ENCODE measurements around the gene TBC1D22A. TPM values are rescaled to one million over a fixed set of nuclear protein-coding genes. Genes with fewer than 3 reads are reported as not detected.

TBC1D22A gene
- total RNA-seq, 1 experiment from 2014 or later: 20.9 TPM

GRCh38 chr22:47057916-47058585, 295.6 kb downstream of the TBC1D22A start:
- Histone ChIP-seq H3K79me2 (ENCODE audit: insufficient read depth, low read length) (no peaks in the 10 kb centered on the region), H3K9me2 (ENCODE audit: insufficient read depth) (no peaks in the 10 kb centered on the region), H2AFZ (ENCODE audit: low read depth, low read length, poor library complexity, severe bottlenecking) (no peak overlapping the region), H3K4me1 (ENCODE audit: control insufficient read depth in 1 of 2, insufficient read depth in 2 of 2, low read length in 2 of 2) (no peaks in the 10 kb centered on the region), H3K9ac (ENCODE audit: low read length) (no peak overlapping the region), H4K20me1 (ENCODE audit: insufficient read depth) (no peaks in the 10 kb centered on the region), H3K4me2 (ENCODE audit: low read length) (no peak overlapping the region), H3K27me3 (ENCODE audit: insufficient read depth, low read length) (no peaks in the 10 kb centered on the region), H3K27ac (ENCODE audit: low read depth, low read length) (no peak overlapping the region), H3K9me3 (ENCODE audit: control insufficient read depth in 1 of 2, insufficient read depth in 1 of 2, low read depth in 1 of 2, low read length in 2 of 2) (no peaks in the 10 kb centered on the region), H3K4me3 (replicated peaks in 1 of 2; ENCODE audit: low read depth in 1 of 2, low read length in 2 of 2) (no peak overlapping the region), H3K36me3 (ENCODE audit: control insufficient read depth in 1 of 2, insufficient read depth in 2 of 2, low read length in 2 of 2) (no peaks in the 10 kb centered on the region)
- TF ChIP-seq ZNF274 (IDR thresholded peaks at IDR 0.05; ENCODE audit: low read depth, low read length) (no peak), SRF (IDR thresholded peaks at IDR 0.05; ENCODE audit: low read depth) (no peak), ELF1 (IDR thresholded peaks at IDR 0.05; ENCODE audit: borderline replicate concordance, low read depth) (no peak), ZFX (IDR thresholded peaks at IDR 0.05) (no peak), ZBTB33 (IDR thresholded peaks at IDR 0.05; ENCODE audit: extremely low read depth, insufficient replicate concordance, low read length) (no peak), CBX3 (IDR thresholded peaks at IDR 0.05; ENCODE audit: low read depth) (no peak)
- ATAC-seq (no peak), DNase-seq (ENCODE audit: low read depth, low spot score) (no peak)
- no TSS peak for BruUV-seq (replicated peaks)
- POLR2A ChIA-PET: no interaction called here
- intact Hi-C loops (cut with micrococcal nuclease): no loop called here
- RAD21 ChIA-PET (ENCODE audit: low non-redundant PET in 1 of 2, low total read pairs in 2 of 2, uncharacterized antibody in 2 of 2, unreplicated experiment in 2 of 2): no interaction called here
- CTCF ChIA-PET: no interaction called here

- ChIA-PET RAD21 (ENCODE audit: low non-redundant PET in 1 of 2, low total read pairs in 2 of 2, uncharacterized antibody in 2 of 2, unreplicated experiment in 2 of 2) (no interaction called here), POLR2A (no interaction called here)
- TF ChIP-seq SIN3A (IDR thresholded peaks at IDR 0.05; ENCODE audit: low read depth): no peak
- no peak for TF ChIP-seq CEBPB (IDR thresholded peaks at IDR 0.05; ENCODE audit: low read depth)
- TF ChIP-seq FOSL1 (IDR thresholded peaks at IDR 0.05; ENCODE audit: low read depth): no peak
- no peak for TF ChIP-seq TCF7L2 (IDR thresholded peaks at IDR 0.05; ENCODE audit: borderline replicate concordance, extremely low read depth, insufficient read depth, insufficient read length)
- no peak for TF ChIP-seq JUND (IDR thresholded peaks at IDR 0.05)
- TF ChIP-seq ZFX (IDR thresholded peaks at IDR 0.05): no peak
- TF ChIP-seq MAX (IDR thresholded peaks at IDR 0.05): no peak
- TF ChIP-seq ZNF274 (IDR thresholded peaks at IDR 0.05; ENCODE audit: low read depth, low read length): no peak
- TF ChIP-seq SP1 (IDR thresholded peaks at IDR 0.05; ENCODE audit: low read depth): no peak
- TF ChIP-seq POLR2A (IDR thresholded peaks at IDR 0.05; ENCODE audit: borderline replicate concordance, extremely low read depth, insufficient read depth, insufficient read length): no peak
- TF ChIP-seq EGR1 (IDR thresholded peaks at IDR 0.05; ENCODE audit: low read depth): no peak
- TF ChIP-seq ELF1 (IDR thresholded peaks at IDR 0.05; ENCODE audit: borderline replicate concordance, low read depth): no peak
- no peak for TF ChIP-seq RAD21 (IDR thresholded peaks at IDR 0.05; ENCODE audit: low read depth)
- TF ChIP-seq CBX3 (IDR thresholded peaks at IDR 0.05; ENCODE audit: low read depth): no peak
- no peak for TF ChIP-seq EZH2 (IDR thresholded peaks at IDR 0.05)
Observed at GRCh38 chr22:47059076-47059475, 296.6 kb downstream of the TBC1D22A start.

More at GRCh38 chr22:47059076-47059475, 296.6 kb downstream of the TBC1D22A start:
- Histone ChIP-seq H3K27ac (ENCODE audit: low read depth, low read length) (no peak overlapping the region), H3K9ac (ENCODE audit: low read length) (no peak overlapping the region), H3K4me1 (ENCODE audit: control insufficient read depth in 1 of 2, insufficient read depth in 2 of 2, low read length in 2 of 2) (no peaks in the 10 kb centered on the region), H3K79me2 (ENCODE audit: insufficient read depth, low read length) (no peaks in the 10 kb centered on the region), H3K27me3 (ENCODE audit: insufficient read depth, low read length) (no peaks in the 10 kb centered on the region), H2AFZ (ENCODE audit: low read depth, low read length, poor library complexity, severe bottlenecking) (no peak overlapping the region), H3K9me3 (ENCODE audit: control insufficient read depth in 1 of 2, insufficient read depth in 1 of 2, low read depth in 1 of 2, low read length in 2 of 2) (no peaks in the 10 kb centered on the region), H3K4me2 (ENCODE audit: low read length) (no peak overlapping the region), H3K36me3 (ENCODE audit: control insufficient read depth in 1 of 2, insufficient read depth in 2 of 2, low read length in 2 of 2) (no peaks in the 10 kb centered on the region), H3K4me3 (replicated peaks in 1 of 2; ENCODE audit: low read depth in 1 of 2, low read length in 2 of 2) (no peak overlapping the region), H4K20me1 (ENCODE audit: insufficient read depth) (no peaks in the 10 kb centered on the region), H3K9me2 (ENCODE audit: insufficient read depth) (no peaks in the 10 kb centered on the region)
- CTCF ChIA-PET: no interaction called here
- DNase-seq (ENCODE audit: low read depth, low spot score) (no peak), ATAC-seq (no peak)
- intact Hi-C loops (cut with micrococcal nuclease): no loop called here
- no TSS peak for BruUV-seq (replicated peaks)
